ENCODE measurements around the gene CLCN2. TPM values are rescaled to one million over a fixed set of nuclear protein-coding genes. Genes with fewer than 3 reads are reported as not detected.

The CLCN2 gene
- total and polyA plus RNA-seq, 2 of the 4 experiments (the other 2 are of a cell fraction) = 2.9 to 5.8 TPM

DNA sequence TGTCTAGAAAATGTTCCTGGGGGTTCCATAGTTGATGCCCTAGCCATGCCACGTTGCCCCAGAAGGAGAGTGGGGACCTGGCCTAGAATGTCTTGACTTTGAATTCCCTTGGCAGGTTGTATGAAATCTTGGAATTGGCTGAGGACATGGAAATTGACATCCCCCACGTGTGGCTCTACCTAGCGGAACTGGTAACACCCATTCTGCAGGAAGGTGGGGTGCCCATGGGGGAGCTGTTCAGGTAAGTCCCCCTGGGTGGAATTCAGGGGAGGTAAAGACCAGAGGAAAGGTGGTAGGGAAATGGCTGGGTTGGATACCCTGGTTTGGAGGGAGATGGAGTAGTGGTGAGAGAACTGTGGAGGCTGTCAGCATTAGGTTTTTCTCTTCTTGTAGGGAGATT, 32.9 kb downstream of the CLCN2 start (continued):
- no peak for TF ChIP-seq ELK1 (IDR thresholded peaks at IDR 0.05; ENCODE audit: borderline replicate concordance, low read depth, low read length)
- no peak for TF ChIP-seq MAFK (IDR thresholded peaks at IDR 0.05; ENCODE audit: low read depth, low read length)

DNA sequence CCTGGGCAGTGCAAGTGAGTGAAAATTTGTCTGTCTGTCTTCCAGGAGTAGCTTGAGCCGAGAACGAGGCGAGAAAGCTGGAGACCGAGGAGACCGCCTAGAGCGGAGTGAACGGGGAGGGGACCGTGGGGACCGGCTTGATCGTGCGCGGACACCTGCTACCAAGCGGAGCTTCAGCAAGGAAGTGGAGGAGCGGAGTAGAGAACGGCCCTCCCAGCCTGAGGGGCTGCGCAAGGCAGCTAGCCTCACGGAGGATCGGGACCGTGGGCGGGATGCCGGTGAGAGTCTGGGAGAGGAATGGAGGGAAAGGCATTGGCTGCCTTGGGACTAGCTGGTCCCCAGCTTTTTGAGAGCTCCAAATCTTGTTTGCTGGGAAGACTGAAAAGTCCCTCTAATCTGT, 34.2 kb downstream of the CLCN2 start:
- Histone ChIP-seq H4K5ac (ENCODE audit: low read depth, low read length) (no peak overlapping the region), H3K9me3 (ENCODE audit: control insufficient read depth, insufficient read depth, low read length) (no peaks in the 10 kb centered on the region), H2BK20ac (ENCODE audit: low read depth, low read length) (no peak overlapping the region), H3K4me2 (ENCODE audit: low read depth, low read length) (no peak overlapping the region), H3K4ac (ENCODE audit: low read depth, low read length) (no peak overlapping the region), H2AFZ (replicated peaks; ENCODE audit: low read length, poor library complexity) (no peak overlapping the region), H3K79me1 (ENCODE audit: low read depth in 1 of 2, low read length in 2 of 2) (peaks cover 33 to 76% of the 10 kb centered on the region in 2 experiments), H4K91ac (ENCODE audit: insufficient read depth, low read depth, low read length) (no peak overlapping the region), H3K56ac (ENCODE audit: extremely low read depth, insufficient read depth, low read length) (no peak overlapping the region), H2BK5ac (ENCODE audit: low read depth, low read length, poor library complexity, severe bottlenecking) (no peak overlapping the region), H4K8ac (ENCODE audit: low read depth in 2 of 2, low read length in 2 of 2) (no peak overlapping the region), H4K20me1 (ENCODE audit: insufficient read depth, low read length) (peaks cover 70% of the 10 kb centered on the region), H3K27ac (ENCODE audit: insufficient read depth, low read length) (no peak overlapping the region), H3K4me1 (ENCODE audit: control insufficient read depth, insufficient read depth, low read length) (peaks cover 5% of the 10 kb centered on the region), H2AK9ac (replicated peaks; ENCODE audit: low read depth, low read length, poor library complexity) (no peak overlapping the region), H3K4me3 (ENCODE audit: insufficient read depth, low read depth, low read length) (no peak overlapping the region), H3K14ac (replicated peaks; ENCODE audit: low read depth, low read length) (no peak overlapping the region), H2AK5ac (ENCODE audit: low read depth, low read length) (no peak overlapping the region), H3K9me1 (ENCODE audit: insufficient read depth, low read length) (peaks cover 25% of the 10 kb centered on the region), H2BK120ac (ENCODE audit: low read depth, low read length) (no peak overlapping the region), H3K36me3 (ENCODE audit: control insufficient read depth, insufficient read depth, low read length) (peaks cover 86% of the 10 kb centered on the region), H3K23ac (ENCODE audit: low read depth, low read length) (no peak overlapping the region), H3K27me3 (ENCODE audit: control insufficient read depth, insufficient read depth, low read length) (no peaks in the 10 kb centered on the region), H3K18ac (ENCODE audit: low read depth, low read length) (no peak overlapping the region), H2BK15ac (ENCODE audit: low read depth, low read length) (no peak overlapping the region), H3K9ac (ENCODE audit: low read depth, low read length) (no peak overlapping the region)
- DNase-seq (no peak), ATAC-seq (ENCODE audit: low read depth) (no peak)
- ChIA-PET POLR2A (ENCODE audit: unreplicated experiment) (no interaction called here), CTCF (no interaction called here)
- intact Hi-C loops (cut with micrococcal nuclease) = no loop called here
- dilution Hi-C loops (cut with HindIII; ENCODE audit: low sequenced_read_pairs, unreplicated experiment) = no loop called here
- in situ Hi-C loops (cut with MboI; ENCODE audit: low sequenced_read_pairs) = no loop called here
- TF ChIP-seq CHD1 (IDR thresholded peaks at IDR 0.05; ENCODE audit: low read depth, low read length) (no peak), BHLHE40 (IDR thresholded peaks at IDR 0.05; ENCODE audit: low read depth, low read length) (no peak), MAZ (IDR thresholded peaks at IDR 0.05; ENCODE audit: borderline replicate concordance, low read depth, low read length) (no peak)
- no TSS peak for BruUV-seq (replicated peaks)
- 98% methylated on average over 10 of the region's 21 CpGs; no CpG with 5 or more reads in 1 of the 2 experiments for WGBS, 2 experiments (ENCODE audit: extremely low coverage in 2 of 2, insufficient read length in 1 of 2)

Measured in IMR-90 (cell line).